ENCODE results near the gene KCND3. TPM values are rescaled to one million over a fixed set of nuclear protein-coding genes. Genes with fewer than 3 reads are reported as not detected.

KCND3 gene
- total and polyA plus RNA-seq, 4 donors, result 1.0 to 27.1 (median 6.1) TPM

DNA sequence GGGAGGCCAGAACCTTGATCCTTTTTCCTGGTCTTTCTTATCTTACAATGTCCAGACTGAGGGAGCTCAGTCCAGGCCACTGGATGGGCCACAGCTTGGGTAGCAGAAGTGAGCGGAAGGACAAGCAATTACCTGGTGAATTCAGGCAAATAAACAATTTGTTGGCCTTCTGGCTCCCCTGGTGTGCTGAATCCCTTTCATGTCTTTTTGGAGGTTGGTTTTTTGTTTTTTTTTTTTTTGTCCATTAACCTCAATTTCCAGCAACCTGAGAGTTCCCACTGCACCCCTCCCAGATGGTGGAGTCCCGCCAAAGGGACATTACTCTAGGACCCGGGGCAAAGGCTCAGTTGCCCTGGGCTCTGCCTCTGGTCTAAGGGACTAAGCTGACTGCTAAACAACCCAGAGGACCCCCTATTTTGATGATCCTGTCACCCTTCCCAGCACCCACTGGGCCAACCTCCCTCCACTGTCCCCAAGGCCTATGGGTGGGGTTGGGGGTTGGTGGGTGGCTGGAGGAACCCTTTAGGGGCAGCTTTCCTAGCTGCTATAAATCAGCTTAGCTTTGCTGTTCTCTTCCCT lies 85.5 kb downstream of the KCND3 start:
- Histone ChIP-seq H3K27me3 (ENCODE audit: control insufficient read depth in 4 of 4, insufficient read depth in 4 of 4, low read length in 3 of 4) (no peaks in the 10 kb centered on the region), H3K4me1 (ENCODE audit: control insufficient read depth in 4 of 4, insufficient read depth in 4 of 4, low read length in 3 of 4) (no peaks in the 10 kb centered on the region), H3K9me3 (ENCODE audit: control insufficient read depth in 4 of 4, low read length in 3 of 4) (no peaks in the 10 kb centered on the region), H3K4me3 (ENCODE audit: low read depth in 1 of 3, low read length in 3 of 3) (no peak overlapping the region), H3K36me3 (ENCODE audit: control insufficient read depth in 4 of 4, insufficient read depth in 3 of 4, low read depth in 1 of 4, low read length in 3 of 4) (no peaks in the 10 kb centered on the region), H3K27ac (ENCODE audit: low read depth in 1 of 2, low read length in 2 of 2) (no peak overlapping the region), H3K9ac (ENCODE audit: low read depth in 1 of 2, low read length in 2 of 2) (no peak overlapping the region)
- WGBS, result 94% methylated on average over 3 of the region's 3 CpGs
- no peak for TF ChIP-seq YY1 (IDR thresholded peaks at IDR 0.05)
- TF ChIP-seq RAD21 (IDR thresholded peaks at IDR 0.05), result no peak
- TF ChIP-seq, protein P1, sequence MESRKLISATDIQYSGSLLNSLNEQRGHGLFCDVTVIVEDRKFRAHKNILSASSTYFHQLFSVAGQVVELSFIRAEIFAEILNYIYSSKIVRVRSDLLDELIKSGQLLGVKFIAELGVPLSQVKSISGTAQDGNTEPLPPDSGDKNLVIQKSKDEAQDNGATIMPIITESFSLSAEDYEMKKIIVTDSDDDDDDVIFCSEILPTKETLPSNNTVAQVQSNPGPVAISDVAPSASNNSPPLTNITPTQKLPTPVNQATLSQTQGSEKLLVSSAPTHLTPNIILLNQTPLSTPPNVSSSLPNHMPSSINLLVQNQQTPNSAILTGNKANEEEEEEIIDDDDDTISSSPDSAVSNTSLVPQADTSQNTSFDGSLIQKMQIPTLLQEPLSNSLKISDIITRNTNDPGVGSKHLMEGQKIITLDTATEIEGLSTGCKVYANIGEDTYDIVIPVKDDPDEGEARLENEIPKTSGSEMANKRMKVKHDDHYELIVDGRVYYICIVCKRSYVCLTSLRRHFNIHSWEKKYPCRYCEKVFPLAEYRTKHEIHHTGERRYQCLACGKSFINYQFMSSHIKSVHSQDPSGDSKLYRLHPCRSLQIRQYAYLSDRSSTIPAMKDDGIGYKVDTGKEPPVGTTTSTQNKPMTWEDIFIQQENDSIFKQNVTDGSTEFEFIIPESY (IDR thresholded peaks at IDR 0.05), result no peak
- no peak for TF ChIP-seq HNF4G (IDR thresholded peaks at IDR 0.05)
- TF ChIP-seq TAF1 (conservative IDR thresholded peaks at IDR 0.05), result no peak
- no peak for TF ChIP-seq FOXA1 (IDR thresholded peaks at IDR 0.05)
- no peak for TF ChIP-seq EGR1 (IDR thresholded peaks at IDR 0.05; ENCODE audit: low read depth in 2 of 2)
- TF ChIP-seq, protein P2, sequence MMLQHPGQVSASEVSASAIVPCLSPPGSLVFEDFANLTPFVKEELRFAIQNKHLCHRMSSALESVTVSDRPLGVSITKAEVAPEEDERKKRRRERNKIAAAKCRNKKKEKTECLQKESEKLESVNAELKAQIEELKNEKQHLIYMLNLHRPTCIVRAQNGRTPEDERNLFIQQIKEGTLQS (IDR thresholded peaks at IDR 0.05), result no peak
- no peak for TF ChIP-seq NR2F2 (IDR thresholded peaks at IDR 0.05)
- no peak for DNase-seq (ENCODE audit: low spot score)

DNA sequence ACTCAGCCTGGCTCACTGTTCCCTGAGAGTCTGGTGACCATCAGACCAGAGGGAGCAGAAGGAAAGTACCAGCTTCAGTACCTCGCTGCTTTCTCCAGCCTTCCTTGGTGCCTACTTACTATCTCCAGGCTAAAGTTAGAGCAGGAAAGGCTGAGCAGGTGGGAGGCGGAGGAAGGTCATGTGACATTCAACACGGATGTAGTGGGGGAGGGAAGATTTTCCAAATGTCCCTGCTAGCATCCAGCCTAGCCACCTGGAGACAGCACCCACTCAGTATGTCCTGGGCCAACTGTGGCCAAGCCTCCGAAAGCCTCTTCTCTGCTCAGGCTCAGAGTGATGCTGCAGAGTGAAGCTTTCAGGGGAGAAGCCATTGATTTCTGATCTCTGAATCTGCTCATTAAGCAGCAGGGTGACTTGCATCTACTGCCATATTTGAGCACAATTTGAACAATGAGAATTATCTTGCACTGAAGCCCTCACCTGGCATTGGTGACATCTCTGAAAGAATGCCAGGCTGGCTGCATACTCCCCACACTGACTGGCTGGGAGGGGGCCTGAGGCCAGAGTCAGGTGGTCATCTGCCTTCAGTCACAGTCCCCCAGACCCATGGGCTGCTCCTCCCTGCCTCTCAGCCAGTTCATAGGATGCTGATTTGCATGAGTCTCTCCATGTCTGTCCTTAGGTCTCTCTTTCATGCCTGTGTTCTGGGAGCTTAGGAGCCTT lies 86.2 kb downstream of the KCND3 start:
- DNase-seq (ENCODE audit: low spot score), result no peak
- Histone ChIP-seq H3K4me3 (ENCODE audit: low read depth in 1 of 3, low read length in 3 of 3) (no peak overlapping the region), H3K4me1 (ENCODE audit: control insufficient read depth in 4 of 4, insufficient read depth in 4 of 4, low read length in 3 of 4) (no peaks in the 10 kb centered on the region), H3K36me3 (ENCODE audit: control insufficient read depth in 4 of 4, insufficient read depth in 3 of 4, low read depth in 1 of 4, low read length in 3 of 4) (no peaks in the 10 kb centered on the region), H3K27me3 (ENCODE audit: control insufficient read depth in 4 of 4, insufficient read depth in 4 of 4, low read length in 3 of 4) (no peaks in the 10 kb centered on the region), H3K9me3 (ENCODE audit: control insufficient read depth in 4 of 4, low read length in 3 of 4) (no peaks in the 10 kb centered on the region), H3K27ac (ENCODE audit: low read depth in 1 of 2, low read length in 2 of 2) (no peak overlapping the region), H3K9ac (ENCODE audit: low read depth in 1 of 2, low read length in 2 of 2) (no peak overlapping the region)
- TF ChIP-seq HNF4G (IDR thresholded peaks at IDR 0.05) (no peak), NR2F2 (IDR thresholded peaks at IDR 0.05) (no peak), HNF4A (conservative IDR thresholded peaks at IDR 0.05) (no peak), RAD21 (IDR thresholded peaks at IDR 0.05) (no peak), SP1 (IDR thresholded peaks at IDR 0.05) (no peak), EGR1 (IDR thresholded peaks at IDR 0.05; ENCODE audit: low read depth in 2 of 2) (no peak), YY1 (IDR thresholded peaks at IDR 0.05) (no peak), GABPA (IDR thresholded peaks at IDR 0.05 in 1 of 2, conservative IDR thresholded peaks at IDR 0.05 in 1 of 2) (no peak), JUND (IDR thresholded peaks at IDR 0.05) (no peak), FOXA1 (IDR thresholded peaks at IDR 0.05) (no peak)
- TF ChIP-seq, protein P1 (IDR thresholded peaks at IDR 0.05), result no peak
- TF ChIP-seq, protein P3, sequence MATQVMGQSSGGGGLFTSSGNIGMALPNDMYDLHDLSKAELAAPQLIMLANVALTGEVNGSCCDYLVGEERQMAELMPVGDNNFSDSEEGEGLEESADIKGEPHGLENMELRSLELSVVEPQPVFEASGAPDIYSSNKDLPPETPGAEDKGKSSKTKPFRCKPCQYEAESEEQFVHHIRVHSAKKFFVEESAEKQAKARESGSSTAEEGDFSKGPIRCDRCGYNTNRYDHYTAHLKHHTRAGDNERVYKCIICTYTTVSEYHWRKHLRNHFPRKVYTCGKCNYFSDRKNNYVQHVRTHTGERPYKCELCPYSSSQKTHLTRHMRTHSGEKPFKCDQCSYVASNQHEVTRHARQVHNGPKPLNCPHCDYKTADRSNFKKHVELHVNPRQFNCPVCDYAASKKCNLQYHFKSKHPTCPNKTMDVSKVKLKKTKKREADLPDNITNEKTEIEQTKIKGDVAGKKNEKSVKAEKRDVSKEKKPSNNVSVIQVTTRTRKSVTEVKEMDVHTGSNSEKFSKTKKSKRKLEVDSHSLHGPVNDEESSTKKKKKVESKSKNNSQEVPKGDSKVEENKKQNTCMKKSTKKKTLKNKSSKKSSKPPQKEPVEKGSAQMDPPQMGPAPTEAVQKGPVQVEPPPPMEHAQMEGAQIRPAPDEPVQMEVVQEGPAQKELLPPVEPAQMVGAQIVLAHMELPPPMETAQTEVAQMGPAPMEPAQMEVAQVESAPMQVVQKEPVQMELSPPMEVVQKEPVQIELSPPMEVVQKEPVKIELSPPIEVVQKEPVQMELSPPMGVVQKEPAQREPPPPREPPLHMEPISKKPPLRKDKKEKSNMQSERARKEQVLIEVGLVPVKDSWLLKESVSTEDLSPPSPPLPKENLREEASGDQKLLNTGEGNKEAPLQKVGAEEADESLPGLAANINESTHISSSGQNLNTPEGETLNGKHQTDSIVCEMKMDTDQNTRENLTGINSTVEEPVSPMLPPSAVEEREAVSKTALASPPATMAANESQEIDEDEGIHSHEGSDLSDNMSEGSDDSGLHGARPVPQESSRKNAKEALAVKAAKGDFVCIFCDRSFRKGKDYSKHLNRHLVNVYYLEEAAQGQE (IDR thresholded peaks at IDR 0.05), result no peak
- TF ChIP-seq, protein P4, sequence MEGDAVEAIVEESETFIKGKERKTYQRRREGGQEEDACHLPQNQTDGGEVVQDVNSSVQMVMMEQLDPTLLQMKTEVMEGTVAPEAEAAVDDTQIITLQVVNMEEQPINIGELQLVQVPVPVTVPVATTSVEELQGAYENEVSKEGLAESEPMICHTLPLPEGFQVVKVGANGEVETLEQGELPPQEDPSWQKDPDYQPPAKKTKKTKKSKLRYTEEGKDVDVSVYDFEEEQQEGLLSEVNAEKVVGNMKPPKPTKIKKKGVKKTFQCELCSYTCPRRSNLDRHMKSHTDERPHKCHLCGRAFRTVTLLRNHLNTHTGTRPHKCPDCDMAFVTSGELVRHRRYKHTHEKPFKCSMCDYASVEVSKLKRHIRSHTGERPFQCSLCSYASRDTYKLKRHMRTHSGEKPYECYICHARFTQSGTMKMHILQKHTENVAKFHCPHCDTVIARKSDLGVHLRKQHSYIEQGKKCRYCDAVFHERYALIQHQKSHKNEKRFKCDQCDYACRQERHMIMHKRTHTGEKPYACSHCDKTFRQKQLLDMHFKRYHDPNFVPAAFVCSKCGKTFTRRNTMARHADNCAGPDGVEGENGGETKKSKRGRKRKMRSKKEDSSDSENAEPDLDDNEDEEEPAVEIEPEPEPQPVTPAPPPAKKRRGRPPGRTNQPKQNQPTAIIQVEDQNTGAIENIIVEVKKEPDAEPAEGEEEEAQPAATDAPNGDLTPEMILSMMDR (IDR thresholded peaks at IDR 0.05; ENCODE audit: low read depth, low read length, missing input control), result no peak
- TF ChIP-seq, protein P2 (IDR thresholded peaks at IDR 0.05), result no peak
- TF ChIP-seq, protein P5, sequence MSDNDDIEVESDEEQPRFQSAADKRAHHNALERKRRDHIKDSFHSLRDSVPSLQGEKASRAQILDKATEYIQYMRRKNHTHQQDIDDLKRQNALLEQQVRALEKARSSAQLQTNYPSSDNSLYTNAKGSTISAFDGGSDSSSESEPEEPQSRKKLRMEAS (IDR thresholded peaks at IDR 0.05), result no peak
- 86% methylated on average over 4 of the region's 4 CpGs for WGBS
